Natural killer cell (primary cell): ENCODE data around the gene SORCS2. TPM values are rescaled to one million over a fixed set of nuclear protein-coding genes. Genes with fewer than 3 reads are reported as not detected.

Source experiments
- ATAC-seq, 3 donors: fragments of 150-1000 bp in 2 of 3; fragments of 200-7000 bp in 1 of 3; cut with Tn5 transposase; 1 replicate in 1 of 3; 2 replicates in 2 of 3; pipeline ENCODE4 v1.10.0; 2021; ENCODE audit warnings: mild to moderate bottlenecking in 2 of 3, moderate library complexity in 2 of 3
- DNase-seq, 2 donors: peaks; one replicate each; pipeline versions ENCODE4 v3.0.0 to v3.0.0-alpha.2; 2013 to 2021; ENCODE audit warnings: mixed read lengths in 1 of 2
- H3K27ac ChIP-seq: one replicate; pipeline ENCODE4 v1.5.1; 2013; ENCODE audit warnings: mild to moderate bottlenecking, low read length
- H3K27me3 ChIP-seq: one replicate; pipeline ENCODE4 v1.6.1; 2013; ENCODE audit warnings: low read length; ENCODE audit not compliant: control insufficient read depth, insufficient read depth
- H3K36me3 ChIP-seq: one replicate; pipeline ENCODE4 v1.6.1; 2013; ENCODE audit warnings: low read length; ENCODE audit not compliant: control insufficient read depth, insufficient read depth
- H3K4me1 ChIP-seq: one replicate; pipeline ENCODE4 v1.6.1; 2013; ENCODE audit warnings: low read length; ENCODE audit not compliant: control insufficient read depth, insufficient read depth
- H3K4me3 ChIP-seq: one replicate; pipeline ENCODE4 v1.5.1; 2013; ENCODE audit warnings: low read length
- H3K9me3 ChIP-seq: one replicate; pipeline ENCODE4 v1.6.1; 2013; ENCODE audit warnings: low read length; ENCODE audit not compliant: control insufficient read depth, insufficient read depth
- H3K27ac Mint-ChIP-seq, 2 donors: one replicate each; pipeline ENCODE4 v1.8.0; 2022; ENCODE audit warnings: mild to moderate bottlenecking in 2 of 2, mixed read lengths in 2 of 2, moderate library complexity in 1 of 2
- H3K27me3 Mint-ChIP-seq, 2 donors: one replicate each; pipeline ENCODE4 v1.8.0; 2022; ENCODE audit warnings: low read depth in 2 of 2, mixed read lengths in 2 of 2
- H3K36me3 Mint-ChIP-seq: one replicate; pipeline ENCODE4 v1.8.0; 2022; ENCODE audit warnings: mixed read lengths
- H3K4me1 Mint-ChIP-seq, 2 donors: one replicate each; pipeline ENCODE4 v1.8.0; 2022; ENCODE audit warnings: mixed read lengths in 2 of 2
- H3K4me3 Mint-ChIP-seq: one replicate; pipeline ENCODE4 v1.8.0; 2022; ENCODE audit warnings: mild to moderate bottlenecking, moderate library complexity, mixed read lengths
- H3K9me3 Mint-ChIP-seq, 2 donors: one replicate each; pipeline ENCODE4 v1.8.0; 2022; ENCODE audit warnings: mixed read lengths in 2 of 2
- CTCF ChIP-seq: fragments of 200-600 bp; IDR thresholded peaks from one replicate; pipeline ENCODE4 v1.8.0; 2022; ENCODE audit warnings: antibody characterized with exemption
- WGBS: methylation state at CpG from one replicate; pipeline ENCODE4 v1.1.7; 2013; ENCODE audit warnings: missing lambda C conversion rate; ENCODE audit not compliant: insufficient coverage; 5-methylcytosine and 5-hydroxymethylcytosine counted together
- intact Hi-C: fragments of 100-400 bp; cut with micrococcal nuclease; formaldehyde crosslinking; loops from one replicate; pipeline ENCODE4 v1.14.2; 2022
- total RNA-seq, 4 donors: library from RNA; stranded (reverse); fragments of 120-200 nt in 1 of 4; gene quantifications; one replicate each; pipeline versions ENCODE4 v1.2.3 to v1.2.4, GENCODE V29; 2013 to 2022

The SORCS2 gene
- total RNA-seq, 3 donors from 2014 or later (not counting 1 experiment from before 2014, with no cell fraction given), result 1.2 to 2.5 (median 1.4) TPM

DNA sequence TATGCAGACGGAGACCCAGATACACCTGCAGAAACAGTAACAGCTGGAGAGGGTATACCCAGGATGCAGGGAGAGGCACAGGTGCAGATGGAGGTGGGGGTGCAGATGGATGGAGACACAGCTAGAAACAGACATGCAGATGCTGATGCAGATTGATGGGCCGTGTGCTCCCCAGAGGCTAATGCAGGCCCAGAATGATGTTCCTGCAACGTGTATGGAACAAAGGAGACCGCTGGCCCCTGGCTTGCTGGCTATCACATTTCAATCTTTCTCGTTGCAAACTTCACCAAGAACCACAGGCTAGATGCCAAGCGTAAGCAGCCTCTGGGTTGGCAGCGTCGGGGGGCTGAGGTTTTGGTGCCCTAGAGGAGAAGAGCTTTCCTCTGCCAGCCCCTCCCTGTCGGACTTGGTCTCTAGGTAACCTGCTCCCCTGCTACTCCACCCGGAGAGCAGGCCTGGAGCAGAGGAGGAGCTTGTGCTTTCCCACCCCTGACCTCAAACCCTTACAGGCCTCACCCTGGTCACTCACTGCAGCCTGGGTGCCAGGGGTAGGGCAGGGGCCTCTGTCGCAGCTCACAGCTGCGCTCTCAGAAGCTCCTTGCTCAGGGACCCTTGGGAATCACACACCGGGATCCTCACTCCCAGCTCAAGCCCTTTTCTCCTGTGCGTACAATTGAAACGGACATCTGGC lies 311.4 kb downstream of the SORCS2 start:
- TF ChIP-seq CTCF, result no peak
- H3K4me1 Mint-ChIP-seq, result peaks cover 8 to 33% of the 10 kb centered on the region in 2 donors
- Histone ChIP-seq H3K27ac (no peak overlapping the region), H3K36me3 (no peaks in the 10 kb centered on the region), H3K4me1 (peaks cover 19% of the 10 kb centered on the region), H3K27me3 (peaks cover 3% of the 10 kb centered on the region), H3K9me3 (no peaks in the 10 kb centered on the region), H3K4me3 (no peak overlapping the region)
- peaks cover 18 to 21% of the 10 kb centered on the region in 2 donors for H3K27me3 Mint-ChIP-seq
- intact Hi-C loops, result no loop called here
- ATAC-seq (no peak), DNase-seq (no peak)
- H3K36me3 Mint-ChIP-seq, result no peaks in the 10 kb centered on the region
- no peaks in the 10 kb centered on the region for H3K9me3 Mint-ChIP-seq
- H3K4me3 Mint-ChIP-seq, result no peak overlapping the region
- 71% methylated on average over 15 of the region's 15 CpGs for whole genome bisulfite sequencing
- H3K27ac Mint-ChIP-seq, result no peak overlapping the region

GRCh38 chr4:7505116-7505900 lies 313.0 kb downstream of the SORCS2 start:
- TF ChIP-seq CTCF, result no peak
- Mint-ChIP-seq H3K4me3 (no peak overlapping the region), H3K9me3 (no peaks in the 10 kb centered on the region), H3K36me3 (no peaks in the 10 kb centered on the region), H3K27me3 (peaks cover 18 to 26% of the 10 kb centered on the region in 2 donors), H3K4me1 (peaks cover 8 to 25% of the 10 kb centered on the region in 2 donors), H3K27ac (no peak overlapping the region)
- 90% methylated on average over 25 of the region's 25 CpGs for WGBS
- Histone ChIP-seq H3K36me3 (no peaks in the 10 kb centered on the region), H3K27ac (no peak overlapping the region), H3K4me1 (peaks cover 14% of the 10 kb centered on the region), H3K4me3 (no peak overlapping the region), H3K9me3 (no peaks in the 10 kb centered on the region), H3K27me3 (peaks cover 7% of the 10 kb centered on the region)
- intact Hi-C loops, result no loop called here
- DNase-seq (no peak), ATAC-seq (no peak)

GRCh38 chr4:7506119-7506518 lies 313.8 kb downstream of the SORCS2 start:
- H3K9me3 Mint-ChIP-seq, result no peaks in the 10 kb centered on the region
- 91% methylated on average over 9 of the region's 9 CpGs for WGBS
- H3K4me3 ChIP-seq, result no peak overlapping the region
- ATAC-seq, result no peak
- no peak for DNase-seq
- no peak overlapping the region for H3K27ac Mint-ChIP-seq
- H3K36me3 ChIP-seq, result no peaks in the 10 kb centered on the region
- no peak overlapping the region for H3K27ac ChIP-seq
- peaks cover 6% of the 10 kb centered on the region for H3K4me1 ChIP-seq
- H3K27me3 Mint-ChIP-seq, result peaks cover 24 to 30% of the 10 kb centered on the region in 2 donors
- peaks cover 8 to 24% of the 10 kb centered on the region in 2 donors for H3K4me1 Mint-ChIP-seq
- no peak overlapping the region for H3K4me3 Mint-ChIP-seq
- peaks cover 7% of the 10 kb centered on the region for H3K27me3 ChIP-seq
- intact Hi-C loops, result no loop called here
- H3K36me3 Mint-ChIP-seq, result no peaks in the 10 kb centered on the region
- no peak for TF ChIP-seq CTCF
- H3K9me3 ChIP-seq, result no peaks in the 10 kb centered on the region
